Progenitor cell of endocrine pancreas (in vitro differentiated cells): ENCODE measurements around the gene VIPAS39. TPM values are rescaled to one million over a fixed set of nuclear protein-coding genes. Genes with fewer than 3 reads are reported as not detected.

Source experiments
- DNase-seq: peaks from one replicate; pipeline ENCODE4 v3.0.0; 2021; ENCODE audit warnings: low spot score; ENCODE audit not compliant: unreplicated experiment
- H3K27ac Mint-ChIP-seq: 2 replicates; pipeline ENCODE4 v1.8.0; 2021; ENCODE audit warnings: mild to moderate bottlenecking, moderate library complexity, mixed read lengths
- H3K27me3 Mint-ChIP-seq: 2 replicates; pipeline ENCODE4 v1.8.0; 2021; ENCODE audit warnings: mixed read lengths
- H3K36me3 Mint-ChIP-seq: 2 replicates; pipeline ENCODE4 v1.8.0; 2022; ENCODE audit warnings: mixed read lengths; ENCODE audit not compliant: insufficient read depth
- H3K4me1 Mint-ChIP-seq: 2 replicates; pipeline ENCODE4 v1.8.0; 2021; ENCODE audit warnings: low read depth, mixed read lengths
- H3K4me3 Mint-ChIP-seq: 2 replicates; pipeline ENCODE4 v1.8.0; 2021; ENCODE audit warnings: low read depth, mild to moderate bottlenecking, moderate library complexity, mixed read lengths
- H3K9me3 Mint-ChIP-seq: 2 replicates; pipeline ENCODE4 v1.8.0; 2021; ENCODE audit warnings: low read depth, mixed read lengths
- total RNA-seq: library from RNA; stranded (reverse); gene quantifications from 2 replicates; pipeline ENCODE4 v1.2.1, GENCODE V29; 2021
- TF ChIP-seq, protein P1 (sequence below): fragments of 200-600 bp; sonication (generic); IDR thresholded peaks from one replicate; pipeline ENCODE4 v1.5.0; 2021; ENCODE audit warnings: antibody characterized with exemption, mild to moderate bottlenecking; ENCODE audit not compliant: unreplicated experiment

VIPAS39 gene
- total RNA-seq, 1 donor from 2014 or later, result 30.7 TPM

DNA sequence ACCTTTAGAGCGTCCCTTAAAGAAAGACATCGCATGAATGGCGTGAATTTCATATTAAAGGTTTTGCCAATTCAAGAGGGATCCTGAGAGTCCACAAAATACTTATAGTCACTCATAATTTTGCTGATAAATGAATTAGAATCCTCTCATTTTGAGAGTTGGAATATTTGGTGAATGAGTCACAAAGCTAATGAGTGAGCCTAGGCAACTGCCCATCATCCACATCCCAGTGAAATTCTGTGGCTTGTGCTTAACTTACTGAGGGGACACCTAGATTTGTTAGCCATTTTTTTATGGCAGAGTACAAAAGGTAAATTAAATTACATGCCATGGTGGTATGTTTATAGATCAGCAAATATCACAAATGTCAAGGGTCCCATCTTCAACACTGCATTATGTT is 21.4 kb downstream of the VIPAS39 start:
- H3K36me3 Mint-ChIP-seq, result peaks cover 18% of the 10 kb centered on the region
- no peaks in the 10 kb centered on the region for H3K9me3 Mint-ChIP-seq
- DNase-seq, result no peak
- H3K4me3 Mint-ChIP-seq, result no peak overlapping the region
- H3K27ac Mint-ChIP-seq, result no peak overlapping the region
- H3K4me1 Mint-ChIP-seq, result no peaks in the 10 kb centered on the region
- H3K27me3 Mint-ChIP-seq, result no peaks in the 10 kb centered on the region
- TF ChIP-seq, protein P1, sequence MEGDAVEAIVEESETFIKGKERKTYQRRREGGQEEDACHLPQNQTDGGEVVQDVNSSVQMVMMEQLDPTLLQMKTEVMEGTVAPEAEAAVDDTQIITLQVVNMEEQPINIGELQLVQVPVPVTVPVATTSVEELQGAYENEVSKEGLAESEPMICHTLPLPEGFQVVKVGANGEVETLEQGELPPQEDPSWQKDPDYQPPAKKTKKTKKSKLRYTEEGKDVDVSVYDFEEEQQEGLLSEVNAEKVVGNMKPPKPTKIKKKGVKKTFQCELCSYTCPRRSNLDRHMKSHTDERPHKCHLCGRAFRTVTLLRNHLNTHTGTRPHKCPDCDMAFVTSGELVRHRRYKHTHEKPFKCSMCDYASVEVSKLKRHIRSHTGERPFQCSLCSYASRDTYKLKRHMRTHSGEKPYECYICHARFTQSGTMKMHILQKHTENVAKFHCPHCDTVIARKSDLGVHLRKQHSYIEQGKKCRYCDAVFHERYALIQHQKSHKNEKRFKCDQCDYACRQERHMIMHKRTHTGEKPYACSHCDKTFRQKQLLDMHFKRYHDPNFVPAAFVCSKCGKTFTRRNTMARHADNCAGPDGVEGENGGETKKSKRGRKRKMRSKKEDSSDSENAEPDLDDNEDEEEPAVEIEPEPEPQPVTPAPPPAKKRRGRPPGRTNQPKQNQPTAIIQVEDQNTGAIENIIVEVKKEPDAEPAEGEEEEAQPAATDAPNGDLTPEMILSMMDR, result no peak

DNA sequence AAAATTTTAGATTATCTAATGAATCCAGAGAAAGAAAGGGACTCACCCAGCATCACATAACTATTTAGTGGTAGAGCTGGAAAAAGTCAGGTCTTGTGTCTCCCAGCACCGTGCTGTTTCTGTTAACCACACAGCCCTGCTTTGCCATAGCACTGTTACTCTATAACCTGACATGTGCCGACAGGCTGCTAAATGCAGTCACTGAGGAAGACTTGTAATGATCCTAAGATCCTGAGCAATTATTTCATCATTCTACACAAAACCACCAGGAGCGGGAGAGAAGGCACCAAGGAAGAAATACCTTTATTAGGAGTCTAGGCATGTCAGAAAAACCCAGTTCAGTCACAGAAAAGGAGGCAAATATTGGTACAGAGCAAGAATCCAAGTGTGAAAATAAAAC is 31.0 kb downstream of the VIPAS39 start:
- no peak for DNase-seq
- Mint-ChIP-seq H3K4me1 (peaks cover 6% of the 10 kb centered on the region), H3K36me3 (peaks cover 45% of the 10 kb centered on the region), H3K4me3 (no peak overlapping the region), H3K9me3 (no peaks in the 10 kb centered on the region), H3K27me3 (no peaks in the 10 kb centered on the region), H3K27ac (no peak overlapping the region)
- TF ChIP-seq, protein P1, result no peak

DNA sequence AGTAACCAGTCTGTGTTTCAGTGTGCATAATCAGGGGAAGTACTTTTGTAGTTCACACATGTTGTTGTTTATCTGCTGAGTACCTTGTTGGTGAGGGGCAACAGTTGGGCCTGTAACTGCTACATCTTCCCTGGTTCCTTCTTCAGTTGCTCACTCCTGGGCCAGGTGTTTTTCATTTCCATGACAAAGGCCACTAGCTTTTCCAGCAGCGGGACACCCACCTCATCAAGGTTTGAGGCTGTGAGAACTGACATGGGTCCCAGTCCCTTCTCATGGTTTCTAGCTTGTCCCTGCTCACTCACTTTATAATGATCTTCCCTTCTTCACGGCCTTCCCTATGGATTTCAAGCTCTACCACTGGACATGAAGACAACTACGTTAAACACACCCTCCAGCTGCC is 32.5 kb downstream of the VIPAS39 start:
- Mint-ChIP-seq H3K27ac (no peak overlapping the region), H3K4me3 (no peak overlapping the region), H3K9me3 (peaks cover 4% of the 10 kb centered on the region), H3K4me1 (peaks cover 6% of the 10 kb centered on the region), H3K27me3 (no peaks in the 10 kb centered on the region), H3K36me3 (peaks cover 56% of the 10 kb centered on the region)
- no peak for DNase-seq
- TF ChIP-seq, protein P1, result no peak

DNA sequence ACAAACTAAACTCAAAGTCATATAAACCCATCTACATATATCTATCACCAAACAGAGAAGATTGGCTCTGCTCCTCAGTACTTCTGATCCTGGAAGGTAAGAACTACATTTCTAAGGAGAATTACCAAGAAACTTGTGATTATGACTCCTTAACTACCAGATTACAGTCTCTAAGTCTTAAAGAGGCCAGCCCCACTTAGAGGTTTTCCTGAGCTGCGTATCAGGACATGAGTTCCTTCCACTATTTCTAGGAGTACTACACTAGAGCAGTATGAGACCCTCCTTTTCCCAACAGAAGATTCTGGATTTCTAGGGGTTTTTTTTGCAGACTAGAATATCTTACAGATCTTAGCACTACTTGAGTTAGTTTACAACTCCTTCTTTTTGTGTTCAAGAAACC is 34.0 kb downstream of the VIPAS39 start, which contains the start of gene NOXRED1:
NOXRED1 (minus strand) TSS at position 101 of the 400 bp plus-strand sequence. CDS start 634 bp downstream, outside the sequence.
- Mint-ChIP-seq H3K4me3 (no peak within 1 kb of the TSS), H3K27ac (no peak within 1 kb of the TSS), H3K4me1 (peaks cover 6% of the 10 kb centered on the region), H3K9me3 (peaks cover 11% of the 10 kb centered on the region), H3K36me3 (peaks cover 57% of the 10 kb centered on the region), H3K27me3 (no peaks in the 10 kb centered on the region)
- TF ChIP-seq, protein P1, result no peak
- DNase-seq, result no peak

DNA sequence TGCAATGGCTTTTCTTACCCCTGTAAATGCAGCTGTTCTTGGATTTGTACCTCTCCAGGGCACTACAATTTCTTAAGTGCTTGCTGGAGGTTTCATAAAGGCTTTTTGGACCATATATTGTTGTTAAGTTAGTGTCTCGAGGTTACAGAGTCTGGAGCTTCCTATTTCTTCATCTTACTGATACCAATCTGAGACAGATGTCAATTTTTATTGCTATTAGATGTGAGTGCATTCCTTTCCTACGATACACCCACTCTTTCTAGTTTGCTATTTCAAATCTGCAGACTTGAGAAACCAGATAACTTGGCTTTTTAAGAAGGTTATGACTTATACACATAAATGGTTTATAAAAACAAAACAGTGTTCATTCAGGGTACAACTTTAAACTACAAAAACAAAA is 36.2 kb downstream of the VIPAS39 start:
- Mint-ChIP-seq H3K27me3 (no peaks in the 10 kb centered on the region), H3K4me3 (no peak overlapping the region), H3K9me3 (peaks cover 20% of the 10 kb centered on the region), H3K27ac (no peak overlapping the region), H3K36me3 (peaks cover 49% of the 10 kb centered on the region), H3K4me1 (peaks cover 6% of the 10 kb centered on the region)
- TF ChIP-seq, protein P1, result no peak
- no peak for DNase-seq
